CD4-positive, alpha-beta T cell treated with Interleukin-4 for 4 hours (primary cell): ENCODE data around the gene EIF2S3B.

Experiments
- DNase-seq: peaks from one replicate; pipeline ENCODE4 v3.0.0-alpha.2; 2020

The EIF2S3B gene

GRCh38 chr12:10554756-10555481, 49.2 kb downstream of the EIF2S3B start:
- peak; percentile 77 for DNase-seq

GRCh38 chr12:10557329-10557728, 51.6 kb downstream of the EIF2S3B start:
- no peak for DNase-seq

DNA sequence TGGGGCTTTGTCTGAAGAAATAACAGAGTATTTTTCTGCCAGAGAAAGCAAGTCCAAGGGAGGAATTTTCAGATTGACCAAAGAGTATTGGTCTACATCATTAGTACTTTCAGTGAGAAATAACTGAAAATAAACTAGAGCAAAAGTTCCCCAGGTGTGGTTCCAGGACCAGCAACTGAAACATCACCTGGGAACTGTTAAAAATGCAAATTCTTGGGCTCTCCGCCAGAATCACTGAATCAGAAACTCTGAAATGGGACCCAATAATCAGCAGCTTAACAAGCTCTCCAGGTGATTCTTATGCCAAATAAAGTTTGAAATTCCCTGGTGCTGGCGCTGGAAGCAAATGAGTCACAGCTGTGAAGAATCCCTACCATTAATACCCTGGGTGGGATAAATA, 52.1 kb downstream of the EIF2S3B start:
- no peak for DNase-seq
